Measurements from ENCODE around the gene TBC1D22A.
"Not testable (repeated sequence)": the region's sequence is repeated elsewhere in the genome, so short reads cannot be mapped to it uniquely, and the experiment has no call there.

The TBC1D22A gene

DNA sequence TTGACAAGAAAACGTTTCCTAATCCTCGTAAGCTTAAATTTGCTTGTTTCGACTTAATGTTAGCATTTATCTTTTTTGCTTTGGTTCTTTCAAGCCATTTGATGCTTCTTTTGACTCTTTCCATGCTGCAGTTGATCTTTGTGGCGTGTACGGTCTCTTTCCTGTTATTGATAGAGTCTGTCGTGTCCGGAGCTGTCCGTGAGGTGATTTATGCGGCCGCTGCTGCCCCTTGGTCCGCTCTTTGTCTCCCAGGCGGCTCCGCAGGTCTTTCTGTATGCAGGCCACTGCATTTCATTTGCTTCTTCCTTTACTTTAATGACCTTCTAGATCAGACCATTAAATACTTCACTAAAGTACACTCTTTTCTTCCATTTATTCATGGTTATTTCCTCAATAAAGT lies 50.3 kb downstream of the TBC1D22A start:
- no peak overlapping the region for H3K4me3 ChIP-seq (ENCODE audit: low read length)
- peaks cover 19% of the 10 kb centered on the region for H3K4me1 ChIP-seq (ENCODE audit: control insufficient read depth, insufficient read depth, low read length)
- no peaks in the 10 kb centered on the region for H3K36me3 ChIP-seq (ENCODE audit: insufficient read depth, low read length)
- no peaks in the 10 kb centered on the region for H3K9me3 ChIP-seq (replicated peaks; ENCODE audit: low read length)
- H3K9ac ChIP-seq (ENCODE audit: low read depth, low read length): no peak overlapping the region
- no peaks in the 10 kb centered on the region for H3K27me3 ChIP-seq (ENCODE audit: control insufficient read depth, insufficient read depth, low read length)
- no peak overlapping the region for H3K4me2 ChIP-seq (ENCODE audit: low read length)

DNA sequence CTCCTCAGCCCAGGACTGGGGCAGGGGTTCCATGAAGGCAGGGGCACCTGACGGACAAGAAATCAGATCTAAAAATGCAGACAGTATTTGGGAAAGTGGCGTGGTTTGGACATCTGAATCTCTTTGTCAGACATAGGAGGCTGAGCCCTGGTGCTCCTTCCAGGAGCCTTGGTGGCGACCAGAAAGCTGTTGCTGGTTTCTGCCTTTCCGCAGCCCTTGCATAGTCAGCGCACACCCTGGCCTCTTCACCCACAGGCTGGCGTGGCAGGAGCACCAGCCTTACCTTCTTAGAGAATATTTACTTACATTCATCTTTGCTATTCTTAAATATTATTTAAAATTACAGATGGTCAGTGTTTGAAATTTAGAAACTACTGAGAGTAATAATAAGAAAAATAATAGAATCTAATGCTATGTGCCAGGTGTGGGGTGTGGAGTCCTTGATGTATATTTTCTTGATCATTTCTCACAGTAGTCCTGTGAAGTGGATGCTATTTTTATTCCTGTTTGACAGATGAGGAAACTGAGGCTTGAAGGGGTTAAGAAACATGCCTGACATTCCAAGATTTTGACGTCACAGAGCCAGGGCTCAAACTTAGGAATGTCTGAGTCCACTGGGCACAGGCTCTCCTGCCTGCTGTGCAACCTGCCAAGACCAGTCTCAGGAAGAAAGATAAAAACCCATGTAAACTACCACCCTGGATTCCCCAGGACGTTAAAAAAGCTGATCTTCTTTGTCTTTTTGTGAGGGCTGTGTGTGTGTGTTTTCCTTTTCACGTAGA lies 51.6 kb downstream of the TBC1D22A start:
- peaks cover 19% of the 10 kb centered on the region for H3K4me1 ChIP-seq (ENCODE audit: control insufficient read depth, insufficient read depth, low read length)
- H3K9ac ChIP-seq (ENCODE audit: low read depth, low read length): no peak overlapping the region
- H3K9me3 ChIP-seq (replicated peaks; ENCODE audit: low read length): no peaks in the 10 kb centered on the region
- no peak overlapping the region for H3K4me2 ChIP-seq (ENCODE audit: low read length)
- no peak overlapping the region for H3K4me3 ChIP-seq (ENCODE audit: low read length)
- no peaks in the 10 kb centered on the region for H3K27me3 ChIP-seq (ENCODE audit: control insufficient read depth, insufficient read depth, low read length)
- no peaks in the 10 kb centered on the region for H3K36me3 ChIP-seq (ENCODE audit: insufficient read depth, low read length)

DNA sequence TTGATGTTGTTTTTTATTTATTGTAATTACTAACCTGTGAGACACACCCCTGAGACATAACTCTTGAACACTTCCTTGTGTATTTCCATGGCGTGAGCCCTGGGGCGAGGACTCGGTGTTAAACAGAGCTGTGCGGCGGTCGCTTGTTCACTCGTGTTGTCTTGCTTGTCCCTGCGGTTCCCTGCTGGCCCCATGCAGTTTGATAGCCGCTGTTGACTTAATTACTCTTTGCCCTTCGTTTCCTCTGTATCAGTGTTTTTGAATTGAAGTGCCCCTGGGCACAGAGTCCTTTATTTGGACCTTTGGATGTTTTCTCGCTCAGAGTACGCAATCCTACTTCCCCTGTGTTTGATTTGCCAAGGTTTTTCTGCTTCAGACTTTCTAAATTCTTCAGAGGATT lies 52.7 kb downstream of the TBC1D22A start:
- no peaks in the 10 kb centered on the region for H3K9me3 ChIP-seq (replicated peaks; ENCODE audit: low read length)
- H3K4me3 ChIP-seq (ENCODE audit: low read length): no peak overlapping the region
- H3K4me2 ChIP-seq (ENCODE audit: low read length): no peak overlapping the region
- no peaks in the 10 kb centered on the region for H3K36me3 ChIP-seq (ENCODE audit: insufficient read depth, low read length)
- peaks cover 19% of the 10 kb centered on the region for H3K4me1 ChIP-seq (ENCODE audit: control insufficient read depth, insufficient read depth, low read length)
- no peak overlapping the region for H3K9ac ChIP-seq (ENCODE audit: low read depth, low read length)
- no peaks in the 10 kb centered on the region for H3K27me3 ChIP-seq (ENCODE audit: control insufficient read depth, insufficient read depth, low read length)

DNA sequence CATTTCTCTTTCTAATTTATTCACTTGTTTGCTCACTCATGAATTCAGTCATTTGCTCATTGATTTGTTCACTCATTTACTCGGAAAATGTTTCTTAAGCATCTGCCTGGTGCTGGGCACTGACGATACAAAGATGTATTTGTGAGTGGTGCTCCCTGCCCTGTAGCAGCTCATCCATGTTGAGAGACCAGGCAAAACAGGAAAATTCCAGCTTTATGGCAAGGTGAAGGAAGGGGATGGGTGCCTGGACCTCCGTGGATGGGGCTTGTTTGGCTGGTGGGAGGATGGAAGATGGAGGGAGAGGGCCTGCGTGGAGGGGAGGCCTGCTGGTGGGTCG lies 53.1 kb downstream of the TBC1D22A start:
- Histone ChIP-seq H3K36me3 (ENCODE audit: insufficient read depth, low read length) (no peaks in the 10 kb centered on the region), H3K4me2 (ENCODE audit: low read length) (no peak overlapping the region), H3K4me3 (ENCODE audit: low read length) (no peak overlapping the region), H3K9ac (ENCODE audit: low read depth, low read length) (no peak overlapping the region), H3K9me3 (replicated peaks; ENCODE audit: low read length) (no peaks in the 10 kb centered on the region), H3K27me3 (ENCODE audit: control insufficient read depth, insufficient read depth, low read length) (no peaks in the 10 kb centered on the region), H3K4me1 (ENCODE audit: control insufficient read depth, insufficient read depth, low read length) (peaks cover 19% of the 10 kb centered on the region)

- Histone ChIP-seq H3K4me3 (ENCODE audit: low read length) (no peak overlapping the region), H3K27me3 (ENCODE audit: control insufficient read depth, insufficient read depth, low read length) (no peaks in the 10 kb centered on the region), H3K4me2 (ENCODE audit: low read length) (peak overlapping the region; percentile 30), H3K9ac (ENCODE audit: low read depth, low read length) (no peak overlapping the region), H3K9me3 (replicated peaks; ENCODE audit: low read length) (no peaks in the 10 kb centered on the region), H3K36me3 (ENCODE audit: insufficient read depth, low read length) (no peaks in the 10 kb centered on the region), H3K4me1 (ENCODE audit: control insufficient read depth, insufficient read depth, low read length) (peaks cover 19% of the 10 kb centered on the region)
These were observed 53.7 kb downstream of the TBC1D22A start for GRCh38 chr22:46815896-46816731.

DNA sequence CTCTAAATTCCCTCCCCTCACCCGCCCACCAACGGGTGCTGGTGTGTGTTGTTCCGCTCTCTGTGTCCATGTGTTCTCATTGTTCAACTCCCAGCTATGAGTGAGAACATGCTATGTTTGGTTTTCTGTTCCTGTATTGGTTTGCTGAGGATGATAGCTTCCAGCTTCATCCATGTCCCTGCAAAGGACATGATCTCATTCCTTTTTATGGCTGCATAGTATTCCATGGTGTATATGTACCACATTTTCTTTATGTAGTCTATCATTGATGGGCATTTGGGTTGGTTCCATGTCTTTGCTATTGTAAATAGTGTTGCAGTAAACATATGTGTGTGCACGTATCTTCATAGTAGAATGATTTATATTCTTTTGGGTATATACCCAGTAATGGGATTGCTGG lies 54.9 kb downstream of the TBC1D22A start:
- not testable (repeated sequence) for H3K36me3 ChIP-seq (ENCODE audit: insufficient read depth, low read length); H3K4me2 ChIP-seq (ENCODE audit: low read length); H3K9ac ChIP-seq (ENCODE audit: low read depth, low read length); H3K27me3 ChIP-seq (ENCODE audit: control insufficient read depth, insufficient read depth, low read length); H3K9me3 ChIP-seq (replicated peaks; ENCODE audit: low read length); H3K4me3 ChIP-seq (ENCODE audit: low read length)
- H3K4me1 ChIP-seq (ENCODE audit: control insufficient read depth, insufficient read depth, low read length): peaks cover 19% of the 10 kb centered on the region

GRCh38 chr22:46823248-46823647 lies 60.8 kb downstream of the TBC1D22A start:
- H3K4me2 ChIP-seq (ENCODE audit: low read length): no peak overlapping the region
- no peaks in the 10 kb centered on the region for H3K9me3 ChIP-seq (replicated peaks; ENCODE audit: low read length)
- no peaks in the 10 kb centered on the region for H3K27me3 ChIP-seq (ENCODE audit: control insufficient read depth, insufficient read depth, low read length)
- H3K4me1 ChIP-seq (ENCODE audit: control insufficient read depth, insufficient read depth, low read length): peaks cover under 1% of the 10 kb centered on the region
- no peak overlapping the region for H3K9ac ChIP-seq (ENCODE audit: low read depth, low read length)
- no peaks in the 10 kb centered on the region for H3K36me3 ChIP-seq (ENCODE audit: insufficient read depth, low read length)
- no peak overlapping the region for H3K4me3 ChIP-seq (ENCODE audit: low read length)

GRCh38 chr22:46823654-46824053 lies 61.2 kb downstream of the TBC1D22A start:
- Histone ChIP-seq H3K36me3 (ENCODE audit: insufficient read depth, low read length) (no peaks in the 10 kb centered on the region), H3K27me3 (ENCODE audit: control insufficient read depth, insufficient read depth, low read length) (no peaks in the 10 kb centered on the region), H3K9me3 (replicated peaks; ENCODE audit: low read length) (no peaks in the 10 kb centered on the region), H3K4me1 (ENCODE audit: control insufficient read depth, insufficient read depth, low read length) (peaks cover 4% of the 10 kb centered on the region), H3K4me2 (ENCODE audit: low read length) (no peak overlapping the region), H3K9ac (ENCODE audit: low read depth, low read length) (no peak overlapping the region), H3K4me3 (ENCODE audit: low read length) (no peak overlapping the region)

- Histone ChIP-seq H3K36me3 (ENCODE audit: insufficient read depth, low read length) (no peaks in the 10 kb centered on the region), H3K4me2 (ENCODE audit: low read length) (no peak overlapping the region), H3K9ac (ENCODE audit: low read depth, low read length) (no peak overlapping the region), H3K4me1 (ENCODE audit: control insufficient read depth, insufficient read depth, low read length) (peaks cover 12% of the 10 kb centered on the region), H3K9me3 (replicated peaks; ENCODE audit: low read length) (no peaks in the 10 kb centered on the region), H3K27me3 (ENCODE audit: control insufficient read depth, insufficient read depth, low read length) (no peaks in the 10 kb centered on the region), H3K4me3 (ENCODE audit: low read length) (no peak overlapping the region)
These were observed 62.0 kb downstream of the TBC1D22A start for GRCh38 chr22:46824344-46824909.

- Histone ChIP-seq H3K4me2 (ENCODE audit: low read length) (no peak overlapping the region), H3K4me1 (ENCODE audit: control insufficient read depth, insufficient read depth, low read length) (peaks cover 17% of the 10 kb centered on the region), H3K36me3 (ENCODE audit: insufficient read depth, low read length) (no peaks in the 10 kb centered on the region), H3K4me3 (ENCODE audit: low read length) (no peak overlapping the region), H3K27me3 (ENCODE audit: control insufficient read depth, insufficient read depth, low read length) (no peaks in the 10 kb centered on the region), H3K9ac (ENCODE audit: low read depth, low read length) (no peak overlapping the region), H3K9me3 (replicated peaks; ENCODE audit: low read length) (no peaks in the 10 kb centered on the region)
These were observed 62.6 kb downstream of the TBC1D22A start for GRCh38 chr22:46824980-46825544.

- no peak overlapping the region for H3K9ac ChIP-seq (ENCODE audit: low read depth, low read length)
- no peak overlapping the region for H3K4me2 ChIP-seq (ENCODE audit: low read length)
- no peaks in the 10 kb centered on the region for H3K36me3 ChIP-seq (ENCODE audit: insufficient read depth, low read length)
- H3K9me3 ChIP-seq (replicated peaks; ENCODE audit: low read length): no peaks in the 10 kb centered on the region
- peaks cover 30% of the 10 kb centered on the region for H3K4me1 ChIP-seq (ENCODE audit: control insufficient read depth, insufficient read depth, low read length)
- H3K27me3 ChIP-seq (ENCODE audit: control insufficient read depth, insufficient read depth, low read length): no peaks in the 10 kb centered on the region
- no peak overlapping the region for H3K4me3 ChIP-seq (ENCODE audit: low read length)
These were observed 64.1 kb downstream of the TBC1D22A start for GRCh38 chr22:46826438-46827135.
